ENCODE results near the gene PPFIBP2.

PPFIBP2 gene

GRCh38 chr11:7486098-7486780 is 27.6 kb upstream of the PPFIBP2 start:
- TF ChIP-seq ZSCAN18 (tag by site-specific recombination; IDR thresholded peaks at IDR 0.05) (no peak), ZBTB10 (tag by site-specific recombination; IDR thresholded peaks at IDR 0.05) (no peak)
- CTCF ChIA-PET = interaction anchor here (0.5 kb wide), 1 partner anchor 15 kb away, joined by 3 read pairs; no protein-coding TSS in a partner anchor
- POLR2A ChIA-PET = no interaction called here
- Histone ChIP-seq H3K36me3 (ENCODE audit: control insufficient read depth in 2 of 2, insufficient read depth in 1 of 2, low read length in 2 of 2) (no peaks in the 10 kb centered on the region), H3K9me3 (ENCODE audit: control insufficient read depth, insufficient read depth, low read depth, low read length) (no peaks in the 10 kb centered on the region), H3K4me3 (ENCODE audit: low read depth, low read length) (no peak overlapping the region), H3K4me1 (ENCODE audit: control insufficient read depth, insufficient read depth, low read length) (no peaks in the 10 kb centered on the region), H3K27ac (ENCODE audit: extremely low read depth, low read depth, low read length) (no peak overlapping the region)

- POLR2A ChIA-PET = no interaction called here
- Histone ChIP-seq H3K4me3 (ENCODE audit: low read depth, low read length) (no peak overlapping the region), H3K36me3 (ENCODE audit: control insufficient read depth in 2 of 2, insufficient read depth in 1 of 2, low read length in 2 of 2) (no peaks in the 10 kb centered on the region), H3K9me3 (ENCODE audit: control insufficient read depth, insufficient read depth, low read depth, low read length) (no peaks in the 10 kb centered on the region), H3K27ac (ENCODE audit: extremely low read depth, low read depth, low read length) (no peak overlapping the region), H3K4me1 (ENCODE audit: control insufficient read depth, insufficient read depth, low read length) (no peaks in the 10 kb centered on the region)
- CTCF ChIA-PET = interaction anchor here (0.5 to 0.6 kb wide), 2 partner anchors 15 to 19 kb away, joined by 3 read pairs; no protein-coding TSS in a partner anchor
- TF ChIP-seq REST (tag by site-specific recombination; IDR thresholded peaks at IDR 0.05) (no peak), ZNF157 (tag by site-specific recombination; IDR thresholded peaks at IDR 0.05) (no peak), HOXA7 (CRISPR knock-in tag; IDR thresholded peaks at IDR 0.05; ENCODE audit: borderline replicate concordance) (no peak), GLI2 (tag by site-specific recombination; IDR thresholded peaks at IDR 0.05; ENCODE audit: borderline replicate concordance, low read depth) (no peak), ZNF596 (tag by site-specific recombination; IDR thresholded peaks at IDR 0.05) (no peak), RBAK (tag by site-specific recombination; IDR thresholded peaks at IDR 0.05) (no peak), ZSCAN23 (tag by site-specific recombination; IDR thresholded peaks at IDR 0.05) (no peak)
These were observed 27.0 kb upstream of the PPFIBP2 start for GRCh38 chr11:7486781-7487140.

- H3K9me3 ChIP-seq (ENCODE audit: control insufficient read depth, insufficient read depth, low read depth, low read length) = no peaks in the 10 kb centered on the region
- TF ChIP-seq ZNF707 (tag by site-specific recombination; IDR thresholded peaks at IDR 0.05) (no peak), ZNF488 (tag by site-specific recombination; IDR thresholded peaks at IDR 0.05) (no peak), ZNF623 (tag by site-specific recombination; IDR thresholded peaks at IDR 0.05) (no peak), ZSCAN18 (tag by site-specific recombination; IDR thresholded peaks at IDR 0.05) (no peak), ZNF121 (tag by site-specific recombination; IDR thresholded peaks at IDR 0.05) (no peak), ZNF362 (tag by site-specific recombination; IDR thresholded peaks at IDR 0.05) (no peak), ZNF776 (tag by site-specific recombination; IDR thresholded peaks at IDR 0.05; ENCODE audit: borderline replicate concordance) (no peak), ZNF132 (tag by site-specific recombination; IDR thresholded peaks at IDR 0.05; ENCODE audit: borderline replicate concordance) (no peak), ZNF266 (tag by site-specific recombination; IDR thresholded peaks at IDR 0.05; ENCODE audit: low read depth) (no peak), ZNF146 (tag by site-specific recombination; IDR thresholded peaks at IDR 0.05) (no peak), ZNF501 (tag by site-specific recombination; IDR thresholded peaks at IDR 0.05) (no peak), ZNF558 (tag by site-specific recombination; IDR thresholded peaks at IDR 0.05) (no peak)
- POLR2A ChIA-PET = no interaction called here
- no peak overlapping the region for H3K4me3 ChIP-seq (ENCODE audit: low read depth, low read length)
- H3K27ac ChIP-seq (ENCODE audit: extremely low read depth, low read depth, low read length) = no peak overlapping the region
- CTCF ChIA-PET = interaction anchor here (0.6 kb wide), 1 partner anchor 18 kb away, joined by 3 read pairs; no protein-coding TSS in a partner anchor
- no peaks in the 10 kb centered on the region for H3K36me3 ChIP-seq (ENCODE audit: control insufficient read depth in 2 of 2, insufficient read depth in 1 of 2, low read length in 2 of 2)
- no peaks in the 10 kb centered on the region for H3K4me1 ChIP-seq (ENCODE audit: control insufficient read depth, insufficient read depth, low read length)
These were observed 26.4 kb upstream of the PPFIBP2 start for GRCh38 chr11:7487360-7487759.

Data from HEK293 (cell line).